GM21390 (cell line): ENCODE measurements around the gene INTS15.

Source experiments
- ATAC-seq: cut with Tn5 transposase; IDR thresholded peaks from one replicate; pipeline ENCODE4 v1.9.1; 2021; ENCODE audit not compliant: unreplicated experiment

Gene INTS15

GRCh38 chr7:6655636-6656385, 66.0 kb downstream of the INTS15 start:
- no peak for ATAC-seq

DNA sequence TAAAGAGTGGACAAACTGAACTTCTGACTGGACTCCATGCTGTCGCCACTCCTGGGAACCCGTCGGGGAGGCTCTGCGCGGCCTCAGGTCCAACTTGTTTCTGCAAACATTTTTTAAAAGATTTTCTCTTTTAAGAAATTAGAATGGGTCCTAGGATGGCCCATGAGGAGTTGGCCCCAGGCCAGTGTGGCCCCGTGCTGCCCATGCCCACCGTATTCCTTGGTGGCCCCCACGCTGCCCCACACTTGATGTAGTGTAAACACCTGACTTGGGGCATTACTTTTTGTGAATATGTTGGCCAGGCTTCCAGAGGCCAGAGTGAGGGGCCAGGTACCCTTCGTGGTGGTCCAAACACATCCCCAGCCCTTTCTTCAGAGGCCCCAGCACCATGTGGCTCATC, 66.6 kb downstream of the INTS15 start:
- ATAC-seq: no peak
